HG02970 (cell line): ENCODE data around the gene CHSY3.

ENCODE experiments used
- ATAC-seq: cut with Tn5 transposase; IDR thresholded peaks from one replicate; pipeline ENCODE4 v1.9.1; 2021; ENCODE audit warnings: mild to moderate bottlenecking, moderate library complexity, moderate number of reproducible peaks; ENCODE audit not compliant: unreplicated experiment, low FRiP score

The CHSY3 gene

DNA sequence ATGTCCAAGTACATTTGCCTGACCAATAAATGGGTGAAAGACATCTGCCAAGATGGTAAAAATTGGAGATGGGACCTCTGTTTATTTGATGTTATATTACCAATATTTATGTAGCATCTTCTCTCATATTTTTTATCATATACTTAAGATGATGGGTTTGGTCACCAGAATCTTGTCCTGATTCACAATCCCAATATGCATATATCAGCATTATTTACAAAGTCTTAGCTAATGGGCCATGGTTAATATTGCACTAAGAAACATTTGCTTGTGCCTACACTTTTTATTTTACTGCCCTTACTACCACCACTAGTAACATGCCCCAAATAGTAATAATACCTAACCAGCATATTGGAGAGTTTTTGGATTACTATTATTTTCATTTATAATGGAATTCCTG lies 116.7 kb downstream of the CHSY3 start:
- ATAC-seq, result no peak

DNA sequence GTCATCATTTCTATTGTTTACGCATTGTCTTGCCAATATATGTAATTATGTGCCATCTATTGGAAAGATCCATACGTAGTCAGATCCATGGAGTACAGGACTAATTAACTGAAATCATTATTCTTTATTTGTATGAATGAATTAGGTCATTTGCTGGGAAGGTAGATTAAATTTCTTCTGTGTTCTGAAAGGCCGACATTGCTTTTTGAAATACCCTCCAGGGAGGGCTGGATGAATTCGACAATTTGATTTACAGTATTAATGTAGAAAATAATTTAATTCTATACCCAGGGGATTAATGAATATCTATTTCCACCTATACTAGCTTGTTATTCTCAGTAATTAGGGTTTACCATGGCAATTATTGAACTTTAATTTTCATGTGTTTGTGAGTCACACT lies 117.6 kb downstream of the CHSY3 start:
- no peak for ATAC-seq

GRCh38 chr5:130023604-130024003 lies 119.3 kb downstream of the CHSY3 start:
- no peak for ATAC-seq

GRCh38 chr5:130024006-130024405 lies 119.7 kb downstream of the CHSY3 start:
- ATAC-seq, result no peak

DNA sequence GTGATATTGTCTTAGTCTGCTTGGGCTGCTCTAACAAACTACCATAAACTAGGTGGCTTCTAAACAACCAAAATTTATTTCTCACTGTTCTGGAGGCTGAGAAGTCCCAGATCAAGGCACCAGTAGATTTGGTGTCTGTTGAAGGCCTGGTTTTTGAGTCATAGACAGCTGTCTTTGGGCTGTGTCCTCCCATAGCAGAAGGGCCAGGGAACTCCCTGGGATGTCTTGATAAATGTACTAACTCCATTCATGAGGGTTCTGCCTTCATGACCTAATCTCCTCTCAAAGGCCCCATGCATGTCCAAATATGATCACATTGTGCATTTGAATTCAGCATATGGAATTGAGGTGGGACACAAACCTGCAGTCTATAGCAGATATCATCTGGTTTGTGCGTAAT lies 121.2 kb downstream of the CHSY3 start:
- no peak for ATAC-seq

DNA sequence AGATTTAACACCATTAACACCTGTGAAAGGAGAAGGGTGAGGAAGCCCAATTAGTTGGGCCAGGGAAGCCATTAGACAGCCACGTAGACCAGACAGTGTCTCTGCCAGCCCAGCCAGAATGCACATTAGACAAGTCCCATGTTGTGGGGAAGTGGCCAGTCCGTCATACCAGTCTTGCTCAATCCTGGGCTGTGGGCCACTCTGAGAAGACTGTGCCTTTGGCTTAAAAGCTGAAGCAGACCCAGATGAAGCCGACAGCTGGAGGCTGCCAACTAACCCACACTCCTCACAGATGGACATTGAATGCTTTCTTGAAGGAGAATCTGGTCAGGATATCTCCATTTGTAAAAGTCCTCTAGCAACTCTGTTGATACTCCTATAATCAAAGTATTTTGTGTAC lies 128.5 kb downstream of the CHSY3 start:
- no peak for ATAC-seq

DNA sequence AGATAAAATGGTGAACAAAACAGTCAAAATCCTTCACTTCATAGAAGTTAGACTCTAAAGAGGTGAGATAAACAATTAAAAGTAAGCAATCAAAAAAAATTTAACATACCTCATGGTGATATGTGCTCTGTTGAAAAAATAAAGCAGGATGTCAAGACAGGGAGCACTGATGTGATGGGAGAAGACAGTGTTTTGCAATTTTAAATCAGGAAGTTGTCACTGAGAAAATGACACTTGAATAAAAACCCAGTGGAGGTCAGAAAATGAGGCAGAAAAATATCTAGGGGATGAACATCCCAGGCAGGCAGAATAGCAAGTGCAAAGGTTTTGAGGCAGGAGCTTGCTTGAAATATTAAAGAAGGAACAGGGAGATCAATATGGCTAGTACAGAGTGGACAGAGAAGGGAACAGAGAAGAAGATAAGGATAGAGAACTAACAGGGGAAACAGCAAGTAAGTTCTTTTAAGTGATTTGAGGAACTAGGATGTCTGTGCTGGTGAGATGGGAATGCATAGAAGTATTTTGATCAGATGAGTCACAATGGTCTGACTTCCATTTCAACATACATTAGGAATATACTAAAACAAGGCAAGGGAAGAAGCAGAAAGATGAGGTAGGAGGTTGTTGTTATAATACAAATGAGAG lies 130.4 kb downstream of the CHSY3 start:
- no peak for ATAC-seq

- no peak for ATAC-seq
Observed at GRCh38 chr5:130035388-130035787, 131.1 kb downstream of the CHSY3 start.

DNA sequence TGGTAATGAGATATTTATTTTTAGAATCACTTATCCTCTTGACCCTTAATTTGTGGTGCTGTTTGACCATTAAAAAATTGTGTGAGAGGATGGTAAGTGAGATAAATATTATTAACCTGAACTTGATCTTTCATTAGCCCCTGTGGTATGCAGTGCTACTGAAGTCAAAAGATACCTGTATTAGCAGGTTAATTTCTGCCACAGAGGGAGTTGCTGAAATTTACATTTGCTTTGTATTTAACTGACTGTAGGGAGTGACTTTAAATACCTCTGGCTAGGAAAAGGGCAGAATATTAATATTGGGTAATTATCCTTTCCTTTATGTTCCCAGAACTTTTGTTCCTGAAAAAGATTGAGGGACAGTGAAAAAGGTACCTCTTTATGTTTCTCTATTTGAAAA lies 133.6 kb downstream of the CHSY3 start:
- ATAC-seq, result no peak

GRCh38 chr5:130043834-130044233 lies 139.6 kb downstream of the CHSY3 start:
- no peak for ATAC-seq

DNA sequence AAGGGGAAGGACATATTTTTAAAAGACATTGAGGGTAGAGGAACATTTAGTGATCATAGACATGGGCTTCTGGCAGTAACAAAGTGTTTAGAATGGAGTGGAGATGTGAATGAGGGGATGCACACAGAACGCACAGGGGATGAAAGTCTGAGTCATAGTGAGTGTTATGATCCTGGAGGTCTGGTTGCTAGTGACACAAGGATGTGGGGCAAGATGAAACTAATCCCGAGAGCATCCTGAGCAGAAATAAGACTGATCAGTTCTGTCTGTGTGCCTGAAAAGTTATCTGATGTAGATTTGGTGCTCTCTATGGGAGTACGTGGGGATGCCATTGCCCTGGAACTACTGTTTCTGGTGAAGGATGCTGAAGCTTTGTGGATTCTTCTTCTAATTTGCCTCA lies 141.1 kb downstream of the CHSY3 start:
- ATAC-seq, result no peak

DNA sequence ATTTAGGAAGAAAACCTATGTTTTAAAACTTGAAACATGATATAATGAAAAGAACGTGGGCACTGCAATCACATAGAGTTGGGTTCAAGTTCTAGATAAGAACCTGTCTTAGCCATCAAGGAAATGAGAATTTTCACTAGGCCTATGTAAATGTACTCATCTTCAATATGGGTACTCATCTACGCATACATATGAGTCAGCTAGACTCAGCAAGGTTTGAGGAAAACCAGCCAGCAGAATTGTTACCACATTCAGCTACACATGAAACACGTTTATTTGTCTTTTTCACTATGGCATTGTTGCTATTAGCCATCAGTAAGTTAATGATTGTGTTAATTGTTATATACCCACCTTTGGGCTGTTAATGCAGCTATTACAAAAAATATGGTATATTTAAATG lies 146.3 kb downstream of the CHSY3 start:
- ATAC-seq, result no peak

GRCh38 chr5:130052752-130053151 lies 148.5 kb downstream of the CHSY3 start:
- ATAC-seq, result no peak

DNA sequence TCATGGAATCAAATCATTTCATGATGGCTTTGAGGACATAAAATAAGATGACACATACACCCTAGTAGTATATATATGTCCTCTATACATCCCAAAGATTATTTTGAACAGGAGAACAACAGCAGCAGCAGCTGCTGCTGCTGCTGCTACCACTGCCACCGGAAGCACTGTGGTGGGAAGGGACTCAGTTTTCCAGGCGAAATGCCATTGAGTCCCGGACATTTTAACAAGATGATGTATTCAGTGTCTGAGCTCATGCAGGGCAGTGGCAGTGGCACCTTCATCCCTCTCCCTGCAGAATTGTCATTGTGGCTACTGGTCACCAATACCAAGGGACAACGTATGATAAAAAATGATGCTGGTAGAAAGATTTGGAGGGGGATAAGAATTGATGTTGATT lies 151.3 kb downstream of the CHSY3 start:
- no peak for ATAC-seq

DNA sequence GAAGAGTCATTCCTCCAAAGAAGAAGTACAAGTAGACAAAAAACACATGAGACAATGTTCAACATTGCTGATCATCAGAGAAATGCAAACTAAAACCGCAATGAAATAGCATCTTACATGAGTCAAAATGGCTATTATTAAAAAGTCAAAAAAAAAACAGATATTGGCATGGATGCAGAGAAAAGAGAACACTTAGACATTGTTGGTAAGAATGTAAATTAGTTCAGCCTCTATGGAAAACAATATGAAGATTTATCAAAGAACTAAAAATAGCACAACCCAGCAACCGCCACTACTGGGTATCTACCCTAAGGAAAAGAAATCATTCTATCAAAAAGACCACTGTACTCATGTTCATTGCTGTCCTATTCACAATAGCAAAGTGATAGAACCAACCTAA lies 157.5 kb downstream of the CHSY3 start:
- no peak for ATAC-seq

GRCh38 chr5:130063603-130064002 lies 159.3 kb downstream of the CHSY3 start:
- ATAC-seq, result no peak

GRCh38 chr5:130064484-130064883 lies 160.2 kb downstream of the CHSY3 start:
- no peak for ATAC-seq

DNA sequence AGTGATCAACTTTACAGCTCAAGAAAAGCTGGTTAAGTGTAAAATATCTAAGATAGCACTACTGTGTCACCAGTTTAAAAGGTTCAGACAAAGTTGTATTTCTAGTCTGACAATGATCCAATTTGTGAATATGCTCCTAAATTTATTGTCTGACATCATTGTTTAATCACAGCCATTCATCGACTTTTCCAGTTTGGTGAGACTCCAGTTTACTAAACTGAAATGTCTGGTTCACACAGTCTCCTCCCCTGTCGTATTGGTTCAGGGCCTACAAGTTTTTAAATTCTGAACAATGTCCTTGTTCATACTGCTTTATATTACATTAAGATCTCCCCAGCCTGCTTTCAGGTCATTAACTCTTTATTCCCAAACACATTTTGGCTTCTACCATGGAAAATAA lies 161.4 kb downstream of the CHSY3 start:
- ATAC-seq, result no peak

GRCh38 chr5:130066644-130067043 lies 162.4 kb downstream of the CHSY3 start:
- ATAC-seq, result no peak

- ATAC-seq, result no peak
Observed at GRCh38 chr5:130067364-130067763, 163.1 kb downstream of the CHSY3 start.

- ATAC-seq, result no peak
Observed at GRCh38 chr5:130068101-130068500, 163.8 kb downstream of the CHSY3 start.

DNA sequence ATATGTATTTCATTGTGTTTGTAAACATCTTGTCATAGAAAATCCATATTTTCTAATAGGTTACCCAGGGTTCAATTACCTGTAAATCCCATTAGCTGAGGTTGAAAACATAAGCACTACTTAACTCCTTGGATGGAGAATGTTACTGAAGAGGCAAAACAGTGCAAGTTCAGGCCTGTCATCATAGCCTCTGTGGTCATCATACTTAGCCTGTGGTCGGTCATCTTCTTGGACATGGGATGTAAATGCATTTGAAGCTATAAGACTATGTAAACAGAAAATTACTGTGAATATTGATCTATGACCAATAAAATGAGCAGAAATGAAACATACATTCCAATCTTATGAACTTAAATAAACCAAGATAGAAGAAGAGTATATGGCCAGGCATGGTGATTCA lies 164.7 kb downstream of the CHSY3 start:
- ATAC-seq, result no peak

DNA sequence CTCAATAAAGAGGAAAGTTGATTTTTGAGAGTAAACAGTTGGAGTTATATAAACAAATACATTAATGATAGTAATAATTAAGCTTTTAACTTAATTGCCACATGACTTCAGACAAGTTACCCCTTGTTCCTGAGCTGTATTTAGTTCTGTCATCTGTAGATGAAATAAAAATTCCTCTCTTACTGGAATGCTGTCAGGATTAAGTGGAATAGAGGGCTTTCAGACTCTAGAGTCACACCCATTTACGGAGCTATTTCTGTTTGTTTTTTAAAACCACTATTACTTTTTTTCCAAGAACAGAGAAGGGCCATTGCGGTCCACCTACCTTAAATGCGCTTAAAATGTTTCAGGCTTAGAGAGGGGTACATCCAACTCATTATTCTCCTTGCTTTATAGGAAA lies 170.6 kb downstream of the CHSY3 start:
- no peak for ATAC-seq
